Measurements from ENCODE around the gene RIMBP2.
"Not testable (repeated sequence)": the region's sequence is repeated elsewhere in the genome, so short reads cannot be mapped to it uniquely, and the experiment has no call there.

DNA sequence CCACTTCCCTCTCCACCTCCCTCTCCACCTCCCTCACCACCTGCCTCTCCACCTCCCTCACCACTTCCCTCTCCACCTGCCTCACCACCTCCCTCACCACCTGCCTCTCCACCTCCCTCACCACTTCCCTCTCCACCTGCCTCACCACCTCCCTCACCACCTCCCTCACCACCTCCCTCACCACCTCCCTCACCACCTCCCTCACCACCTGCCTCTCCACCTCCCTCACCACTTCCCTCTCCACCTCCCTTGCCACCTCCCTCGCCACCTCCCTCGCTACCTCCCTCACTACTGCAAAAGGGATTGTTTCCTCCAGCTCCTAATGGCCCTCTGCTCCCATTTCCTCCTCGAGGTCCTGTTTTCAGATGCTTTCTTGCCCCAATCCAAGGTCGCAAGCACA is 69.9 kb downstream of the RIMBP2 start:
- TF ChIP-seq, protein P1, sequence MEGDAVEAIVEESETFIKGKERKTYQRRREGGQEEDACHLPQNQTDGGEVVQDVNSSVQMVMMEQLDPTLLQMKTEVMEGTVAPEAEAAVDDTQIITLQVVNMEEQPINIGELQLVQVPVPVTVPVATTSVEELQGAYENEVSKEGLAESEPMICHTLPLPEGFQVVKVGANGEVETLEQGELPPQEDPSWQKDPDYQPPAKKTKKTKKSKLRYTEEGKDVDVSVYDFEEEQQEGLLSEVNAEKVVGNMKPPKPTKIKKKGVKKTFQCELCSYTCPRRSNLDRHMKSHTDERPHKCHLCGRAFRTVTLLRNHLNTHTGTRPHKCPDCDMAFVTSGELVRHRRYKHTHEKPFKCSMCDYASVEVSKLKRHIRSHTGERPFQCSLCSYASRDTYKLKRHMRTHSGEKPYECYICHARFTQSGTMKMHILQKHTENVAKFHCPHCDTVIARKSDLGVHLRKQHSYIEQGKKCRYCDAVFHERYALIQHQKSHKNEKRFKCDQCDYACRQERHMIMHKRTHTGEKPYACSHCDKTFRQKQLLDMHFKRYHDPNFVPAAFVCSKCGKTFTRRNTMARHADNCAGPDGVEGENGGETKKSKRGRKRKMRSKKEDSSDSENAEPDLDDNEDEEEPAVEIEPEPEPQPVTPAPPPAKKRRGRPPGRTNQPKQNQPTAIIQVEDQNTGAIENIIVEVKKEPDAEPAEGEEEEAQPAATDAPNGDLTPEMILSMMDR (IDR thresholded peaks at IDR 0.05) = not testable (repeated sequence)
- not testable (repeated sequence) for TF ChIP-seq POLR2A (IDR thresholded peaks at IDR 0.05)

Data from lower leg skin (tissue), 3 donors.